H4 (cell line): ENCODE measurements around the gene CDC45. TPM values are rescaled to one million over a fixed set of nuclear protein-coding genes. Genes with fewer than 3 reads are reported as not detected.

Experiments used
- DNase-seq: peaks from one replicate; pipeline ENCODE4 v3.0.0-alpha.2; 2015; ENCODE audit warnings: low spot score
- total RNA-seq: library from RNA; depleted of rRNA; stranded (reverse); fragments of >200 nt; shearing (Covaris generic); gene quantifications from 2 replicates; pipeline ENCODE4 v1.2.3, GENCODE V29; 2014

Gene CDC45
- total RNA-seq, 1 experiment from 2014 or later = 49.1 TPM

DNA sequence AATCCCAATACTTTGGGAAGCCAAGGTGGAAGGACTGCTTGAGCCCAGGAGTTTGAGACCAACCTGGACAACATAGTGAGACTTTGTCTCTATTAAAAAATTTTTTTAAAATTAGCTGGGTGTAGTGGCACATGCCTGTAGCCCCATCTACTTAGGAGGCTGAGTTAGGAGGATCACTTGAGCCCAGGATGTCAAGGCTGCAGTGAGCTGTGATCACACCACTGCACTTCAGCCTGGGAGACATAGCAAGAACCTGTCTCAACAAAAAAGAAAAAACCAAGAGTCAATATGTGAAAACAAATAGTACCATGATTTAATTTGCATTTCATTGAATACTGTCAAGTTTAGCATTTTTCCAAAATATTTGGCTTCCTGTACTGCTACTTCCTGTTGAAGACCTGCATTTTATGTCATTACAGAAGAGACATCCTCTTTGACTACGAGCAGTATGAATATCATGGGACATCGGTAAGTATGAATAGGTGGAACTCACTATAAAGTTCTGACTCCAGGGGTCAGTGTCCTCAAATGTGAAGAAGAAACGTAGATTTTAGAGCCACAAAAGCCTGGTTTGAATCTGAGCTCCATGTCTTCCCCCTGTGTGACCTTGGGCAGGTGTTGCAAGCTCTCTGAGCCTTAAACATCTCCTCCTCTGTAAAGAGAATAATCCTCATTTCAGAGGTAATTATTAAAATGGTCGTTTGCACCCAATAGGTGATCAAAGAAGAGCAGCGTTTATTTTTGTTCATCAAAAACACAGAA, 16.0 kb downstream of the CDC45 start:
- DNase-seq = no peak

DNA sequence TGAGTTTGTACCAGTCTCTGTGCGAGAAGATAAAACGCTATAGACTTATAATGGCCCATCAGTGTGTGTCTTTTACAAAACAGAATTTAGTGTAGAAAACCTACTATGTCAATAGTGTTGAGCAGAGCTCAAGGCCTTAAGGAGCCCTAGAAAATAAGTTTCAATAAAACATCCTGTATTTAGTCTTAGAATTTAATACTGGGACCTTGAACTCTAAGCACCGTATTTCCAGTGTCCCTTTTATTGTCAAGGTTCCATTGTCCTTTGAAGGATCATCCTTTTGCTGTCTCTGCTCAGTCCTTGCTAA, 16.6 kb downstream of the CDC45 start:
- no peak for DNase-seq

DNA sequence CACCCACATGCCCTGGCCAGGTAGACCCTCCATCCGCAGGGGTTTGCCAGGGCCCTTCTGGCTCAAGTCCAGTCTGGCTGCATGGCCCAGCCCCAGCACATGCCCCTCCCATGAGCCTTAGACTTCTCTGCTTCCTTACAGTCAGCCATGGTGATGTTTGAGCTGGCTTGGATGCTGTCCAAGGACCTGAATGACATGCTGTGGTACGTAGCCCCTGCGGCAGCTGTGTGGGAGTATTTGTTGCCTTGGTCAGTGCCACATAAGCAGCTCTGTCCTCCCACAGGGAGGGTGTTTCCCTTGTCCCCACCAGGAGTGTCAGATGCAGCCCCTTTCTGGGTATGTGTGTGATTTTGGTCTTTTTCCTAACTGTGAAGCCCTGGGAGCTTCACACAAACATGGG, 17.5 kb downstream of the CDC45 start:
- peak; percentile 16 for DNase-seq

DNA sequence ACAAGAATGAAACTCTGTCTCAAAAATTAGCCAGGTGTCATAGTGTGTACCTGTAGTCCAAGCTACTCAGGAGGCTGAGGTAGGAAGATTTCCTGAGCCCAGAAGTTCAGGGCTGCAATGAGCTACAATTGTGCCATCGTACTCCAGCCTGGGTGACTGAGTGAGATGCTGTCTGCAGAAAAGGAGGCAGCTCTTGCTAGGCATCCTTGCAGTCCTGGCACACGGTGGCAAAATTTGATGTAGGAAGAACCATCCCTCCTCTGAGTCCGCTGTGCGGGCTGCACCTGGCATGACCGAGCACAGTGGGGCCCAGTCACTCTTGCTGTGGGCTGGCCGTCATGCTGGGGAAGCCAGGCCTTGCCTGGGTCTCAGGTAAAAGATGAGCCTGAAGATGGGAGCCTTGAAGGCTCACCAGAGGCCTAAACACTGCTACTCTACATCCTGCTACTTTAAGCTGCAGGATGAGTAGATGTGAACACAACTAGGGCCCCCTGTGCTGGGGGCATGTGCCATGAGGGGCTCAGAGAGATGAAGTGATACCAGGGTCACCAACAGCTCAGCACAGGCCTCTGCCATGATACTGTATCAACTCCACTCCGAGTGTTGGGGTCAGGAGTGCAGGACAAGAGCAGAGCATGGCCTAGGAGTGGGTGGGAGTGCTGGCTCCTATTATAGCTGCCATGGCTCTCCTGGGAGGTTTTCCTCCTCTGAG, 18.6 kb downstream of the CDC45 start:
- DNase-seq = no peak

DNA sequence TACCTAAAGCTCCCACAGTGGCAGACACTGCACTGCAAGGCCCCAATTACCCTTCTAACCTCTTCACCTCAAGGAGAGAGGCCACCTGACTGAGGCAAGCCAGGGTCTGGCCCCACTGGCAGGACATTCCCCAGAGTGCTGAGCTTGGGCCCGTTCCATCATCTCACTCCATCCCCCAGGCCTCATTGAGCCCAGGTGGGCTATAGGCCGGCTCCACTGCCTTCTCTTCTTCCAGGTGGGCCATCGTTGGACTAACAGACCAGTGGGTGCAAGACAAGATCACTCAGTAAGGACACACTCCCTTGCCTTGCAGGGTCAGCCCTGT, 19.1 kb downstream of the CDC45 start:
- no peak for DNase-seq

DNA sequence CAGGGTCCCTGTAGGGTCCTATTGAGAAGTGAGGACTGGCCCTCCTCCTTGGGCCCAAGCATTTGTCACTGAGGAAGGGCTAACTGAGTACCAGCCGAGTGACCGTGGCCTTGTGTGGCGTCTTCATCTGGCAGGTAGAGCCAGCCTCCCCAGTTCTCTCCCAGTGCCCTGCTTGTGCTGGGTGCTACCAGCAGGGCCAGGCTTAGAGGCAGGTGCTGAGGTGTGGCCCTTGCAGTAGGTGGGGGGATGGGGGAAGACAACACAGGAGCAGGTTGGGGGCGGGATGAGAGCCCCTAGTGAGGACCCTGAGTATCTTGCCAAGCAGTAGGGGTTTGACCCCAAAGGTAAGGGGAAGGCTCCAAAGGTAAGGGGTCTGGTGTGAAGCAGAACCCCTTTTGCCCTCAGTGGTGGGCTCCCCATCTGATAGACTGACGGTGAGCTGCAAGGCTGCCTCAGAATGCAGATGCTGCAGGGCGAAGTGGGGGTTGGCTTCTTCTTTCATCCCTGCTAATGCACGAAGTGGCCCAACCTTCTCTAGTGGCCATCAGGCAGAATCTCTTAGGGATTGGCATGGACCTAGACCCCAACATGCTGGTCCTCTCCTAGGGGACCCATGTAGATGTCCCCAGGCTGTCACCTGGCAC, 19.6 kb downstream of the CDC45 start:
- DNase-seq = no peak

DNA sequence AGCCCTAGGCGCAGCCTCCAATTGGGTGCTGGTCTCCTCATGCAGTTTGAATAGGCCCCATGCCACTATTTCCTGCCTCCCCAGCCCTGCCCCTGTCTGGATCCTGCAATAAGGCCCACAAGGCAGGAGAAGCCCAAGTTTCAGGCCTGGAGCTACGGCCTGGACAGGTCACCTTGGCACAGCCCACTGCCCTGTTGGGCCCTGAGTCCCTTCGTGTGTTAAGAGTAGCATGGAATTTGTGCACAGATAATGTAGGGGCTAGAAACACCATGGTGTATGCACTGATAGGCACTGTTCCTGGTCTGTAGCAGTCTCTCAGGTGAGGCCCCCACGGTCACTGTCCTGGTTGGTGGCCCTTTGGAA, 20.1 kb downstream of the CDC45 start:
- no peak for DNase-seq

DNA sequence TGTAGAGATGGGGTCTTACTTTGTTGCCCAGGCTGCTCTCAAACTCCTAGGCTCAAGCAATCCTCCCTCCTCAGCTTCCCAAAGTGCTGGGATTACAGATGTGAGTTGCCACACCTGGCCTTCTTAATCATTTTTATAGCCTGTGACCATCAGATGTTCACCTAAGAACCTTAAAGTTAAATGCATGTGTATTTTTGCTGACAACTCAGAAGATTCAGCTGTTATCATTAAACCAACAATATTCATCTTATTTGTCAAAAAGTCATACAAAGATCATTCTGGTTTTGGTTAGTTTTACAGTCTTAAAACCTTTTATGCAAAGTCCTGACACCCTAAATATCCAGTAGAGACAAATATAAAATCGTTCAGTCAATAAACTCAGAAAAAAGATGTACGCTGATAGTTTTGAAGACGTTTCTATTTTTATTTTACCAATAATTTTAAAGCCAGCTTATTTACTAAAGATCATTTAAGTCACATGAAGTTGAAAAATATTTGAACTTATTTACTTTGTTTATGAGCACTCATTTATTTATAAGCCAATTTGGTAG, 22.3 kb downstream of the CDC45 start:
- DNase-seq = no peak

DNA sequence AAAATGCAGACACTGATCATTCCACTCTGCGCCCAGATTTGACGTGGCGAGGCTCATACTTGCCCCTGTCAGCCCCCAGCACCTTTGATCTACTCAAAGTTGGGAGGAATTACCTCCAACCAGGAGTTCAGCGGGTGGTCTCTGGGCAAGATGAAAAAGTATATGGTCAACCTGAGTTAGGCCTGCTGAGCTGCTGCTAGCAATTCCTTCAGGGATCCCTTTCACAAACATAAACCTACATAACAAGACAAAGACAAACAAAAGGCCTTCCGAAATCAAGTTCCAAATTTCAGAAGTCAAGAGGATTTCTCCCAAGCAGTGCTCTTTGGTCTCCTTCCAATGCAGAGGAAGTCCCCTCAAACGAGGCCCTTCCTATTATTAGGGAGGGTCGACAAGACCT, 23.6 kb downstream of the CDC45 start:
- no peak for DNase-seq

DNA sequence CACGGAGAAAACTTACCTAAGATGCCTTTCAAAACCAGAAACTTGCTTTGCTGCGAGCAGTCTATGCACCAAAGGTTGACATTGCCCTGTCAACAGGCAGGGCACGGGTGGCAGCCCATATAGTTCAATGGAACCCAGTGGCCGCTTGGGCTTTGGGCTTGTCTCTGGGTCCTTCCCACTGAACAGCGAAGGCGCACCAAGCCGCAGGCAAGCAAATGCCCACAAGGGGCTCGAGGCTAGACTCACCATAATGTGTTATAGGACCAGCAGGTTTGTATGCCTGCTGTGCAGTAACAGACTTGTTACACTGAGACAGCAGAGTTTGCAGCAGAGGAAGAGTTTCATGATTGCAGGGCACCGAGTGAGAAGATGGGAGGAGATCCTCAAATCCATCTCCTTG, 24.1 kb downstream of the CDC45 start:
- no peak for DNase-seq

DNA sequence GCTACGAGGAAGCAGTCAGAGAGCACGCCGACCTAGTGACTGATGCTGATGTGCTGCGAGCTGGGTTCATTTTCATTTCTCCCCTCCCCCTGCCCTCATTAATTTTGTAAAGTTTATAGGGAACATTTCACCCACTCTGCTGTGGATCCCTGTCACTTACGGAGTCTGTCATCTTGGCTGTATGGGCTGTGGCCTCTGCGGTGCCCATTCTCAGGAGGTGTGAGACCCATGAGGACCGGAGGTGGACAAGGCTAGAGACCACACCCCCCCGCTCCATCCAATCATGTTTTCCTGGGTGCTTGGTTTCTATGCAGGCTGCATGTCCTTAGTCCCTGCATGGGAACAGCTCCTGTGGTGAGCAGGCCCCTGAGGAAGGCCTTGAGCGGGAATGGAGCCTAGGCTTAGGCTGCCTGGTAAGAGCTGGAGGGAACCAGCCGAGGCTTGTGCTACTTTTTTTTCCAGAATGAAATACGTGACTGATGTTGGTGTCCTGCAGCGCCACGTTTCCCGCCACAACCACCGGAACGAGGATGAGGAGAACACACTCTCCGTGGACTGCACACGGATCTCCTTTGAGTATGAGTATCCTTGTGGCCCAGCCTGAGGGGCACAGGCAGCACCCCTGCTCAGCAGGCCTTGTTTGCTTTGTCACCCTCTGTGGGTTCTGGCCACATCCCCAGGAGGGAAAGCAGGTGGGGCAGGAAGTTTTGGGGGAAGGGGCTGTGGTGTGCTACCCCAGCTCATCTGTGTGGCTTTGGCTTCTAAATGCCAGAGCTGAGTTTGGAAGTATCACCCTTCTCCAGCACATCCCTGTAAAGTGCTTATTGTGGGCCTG, 25.4 kb downstream of the CDC45 start:
- DNase-seq = no peak

DNA sequence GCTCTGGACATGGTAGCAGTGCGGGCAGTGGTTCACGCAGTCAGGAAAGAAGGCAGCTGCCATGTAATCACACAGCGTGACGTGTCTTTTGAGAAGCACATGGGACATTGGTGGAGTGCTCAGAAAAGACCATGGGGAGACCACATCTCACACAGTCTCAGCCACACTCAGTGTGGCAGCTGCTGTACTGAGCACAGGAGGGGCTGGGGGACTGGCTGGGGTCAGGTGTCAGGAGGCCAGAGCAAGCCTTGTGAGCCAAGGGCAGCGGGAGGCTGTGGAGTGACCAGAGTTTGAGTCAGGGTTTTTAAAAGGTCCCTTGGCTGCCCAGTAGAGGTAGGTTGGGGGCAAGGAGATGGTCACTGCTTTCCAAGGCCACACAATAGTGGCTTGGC, 26.0 kb downstream of the CDC45 start:
- DNase-seq = no peak

DNA sequence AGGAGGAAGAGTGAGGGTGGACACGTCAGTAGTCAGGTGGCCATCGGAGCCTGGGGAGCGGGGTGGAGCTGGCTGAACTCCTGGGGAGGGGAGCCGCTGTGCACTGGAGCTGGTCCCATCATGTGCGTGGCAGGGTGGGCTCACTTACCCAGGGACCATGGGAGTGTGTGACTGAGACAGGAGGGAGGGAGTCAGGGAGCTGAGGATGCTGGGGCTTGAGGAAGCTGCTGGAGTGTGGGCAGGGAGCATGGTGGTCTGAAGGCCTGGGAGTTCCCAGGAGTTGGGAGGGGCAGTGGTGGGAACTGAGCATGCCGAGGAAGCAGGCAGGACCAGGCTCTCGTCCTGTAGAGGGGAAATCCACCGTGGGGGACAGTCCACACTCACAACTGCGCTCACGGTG, 26.5 kb downstream of the CDC45 start:
- DNase-seq = no peak

DNA sequence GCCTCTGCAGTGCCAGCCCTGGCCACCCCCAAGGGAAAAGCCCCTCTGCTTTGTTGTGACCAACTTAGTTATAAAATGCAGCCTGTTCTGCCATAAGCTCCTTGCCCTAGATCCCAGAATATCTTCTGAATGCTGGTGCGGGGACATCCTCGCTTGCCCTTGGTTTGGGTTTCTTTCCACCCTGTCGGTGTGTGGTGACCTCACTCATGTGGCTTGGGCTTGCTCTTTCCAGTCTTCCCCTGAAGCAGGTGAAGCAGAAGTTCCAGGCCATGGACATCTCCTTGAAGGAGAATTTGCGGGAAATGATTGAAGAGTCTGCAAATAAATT, 27.8 kb downstream of the CDC45 start:
- no peak for DNase-seq

DNA sequence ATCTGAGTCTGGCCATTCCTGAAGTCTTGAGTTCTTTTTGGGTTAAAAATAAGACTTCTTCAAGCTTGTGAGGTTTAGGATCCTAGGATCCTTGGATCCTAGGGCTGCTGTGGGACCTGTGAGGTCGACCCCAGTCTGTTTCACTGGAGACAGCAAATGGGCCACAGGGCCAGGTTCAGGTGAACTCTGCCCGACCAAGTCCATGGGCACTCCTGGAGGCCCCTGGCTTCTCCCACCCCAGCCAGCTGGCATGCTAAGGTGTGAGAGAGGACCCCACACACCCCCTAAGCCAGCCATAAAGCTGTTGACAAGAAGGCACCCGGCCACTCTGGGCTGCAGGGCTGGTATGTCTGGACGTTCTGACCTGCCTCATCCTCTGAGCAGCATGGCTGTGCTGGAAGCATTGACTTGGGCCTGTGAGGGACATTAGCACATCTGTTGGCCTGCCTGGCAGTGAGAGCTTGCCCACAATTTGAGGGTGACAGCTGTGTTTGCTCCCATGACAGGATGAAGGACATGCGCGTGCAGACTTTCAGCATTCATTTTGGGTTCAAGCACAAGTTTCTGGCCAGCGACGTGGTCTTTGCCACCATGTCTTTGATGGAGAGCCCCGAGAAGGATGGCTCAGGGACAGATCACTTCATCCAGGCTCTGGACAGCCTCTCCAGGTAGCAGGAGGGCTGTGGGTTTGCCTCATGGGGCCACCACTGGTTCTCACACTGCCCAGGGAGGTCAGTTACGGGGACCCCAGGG, 28.5 kb downstream of the CDC45 start:
- no peak for DNase-seq

DNA sequence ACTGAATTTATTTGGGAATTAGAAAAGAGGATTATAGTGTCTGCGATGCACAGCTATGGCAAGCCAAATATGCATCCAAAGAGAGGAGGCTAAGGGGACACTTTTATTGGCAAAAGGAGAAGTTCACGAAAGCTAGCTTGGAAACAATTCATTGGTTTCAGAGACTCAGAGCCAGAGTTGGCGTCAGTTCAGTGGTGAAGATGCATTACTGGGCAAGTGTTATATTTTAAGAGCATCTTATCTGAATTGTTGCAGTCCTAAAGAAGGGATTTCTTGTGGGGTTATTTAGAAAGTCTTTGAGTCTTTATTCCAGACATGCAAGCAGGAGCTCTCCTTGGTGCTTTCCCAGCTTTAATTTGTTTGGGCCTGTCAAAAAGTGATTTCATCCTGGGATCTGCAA, 29.5 kb downstream of the CDC45 start:
- no peak for DNase-seq

DNA sequence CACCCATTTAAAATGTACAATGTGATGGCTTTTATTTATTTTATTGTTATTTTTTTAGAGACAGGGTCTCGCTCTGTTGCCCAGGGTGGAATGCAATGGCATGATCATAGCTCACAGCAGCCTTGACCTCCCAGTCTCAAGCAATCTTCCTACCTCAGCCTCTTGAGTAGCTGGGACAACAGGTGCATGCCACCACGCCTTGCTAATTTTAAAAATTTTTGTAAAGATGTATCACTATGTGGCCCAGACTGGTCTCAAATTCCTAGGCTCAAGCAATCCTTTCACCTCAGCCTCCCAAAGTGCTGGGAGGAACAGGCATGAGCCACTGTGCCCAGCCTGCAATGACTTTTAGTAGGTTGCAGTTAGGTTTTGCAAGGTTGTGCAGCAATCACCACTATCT, 30.2 kb downstream of the CDC45 start:
- DNase-seq = no peak

DNA sequence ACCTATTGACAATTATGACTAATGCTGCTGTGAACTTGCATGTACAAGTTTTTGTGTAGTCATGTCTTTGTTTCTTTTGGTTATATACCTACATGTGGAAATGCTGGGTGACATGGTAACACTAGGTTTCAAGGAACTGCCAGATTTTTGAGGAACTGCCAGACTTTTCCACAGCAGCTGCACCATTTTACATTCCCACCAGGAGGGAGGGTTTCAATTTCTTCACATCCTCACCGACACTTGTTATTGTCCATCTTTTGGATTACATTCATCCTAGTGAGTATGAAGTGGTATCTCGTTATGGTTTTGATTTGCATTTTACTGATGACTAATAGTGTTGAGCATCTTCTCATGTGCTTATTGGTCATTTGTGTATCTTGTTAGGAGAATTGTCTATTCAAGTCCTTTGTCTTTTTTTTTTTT, 31.2 kb downstream of the CDC45 start:
- no peak for DNase-seq

DNA sequence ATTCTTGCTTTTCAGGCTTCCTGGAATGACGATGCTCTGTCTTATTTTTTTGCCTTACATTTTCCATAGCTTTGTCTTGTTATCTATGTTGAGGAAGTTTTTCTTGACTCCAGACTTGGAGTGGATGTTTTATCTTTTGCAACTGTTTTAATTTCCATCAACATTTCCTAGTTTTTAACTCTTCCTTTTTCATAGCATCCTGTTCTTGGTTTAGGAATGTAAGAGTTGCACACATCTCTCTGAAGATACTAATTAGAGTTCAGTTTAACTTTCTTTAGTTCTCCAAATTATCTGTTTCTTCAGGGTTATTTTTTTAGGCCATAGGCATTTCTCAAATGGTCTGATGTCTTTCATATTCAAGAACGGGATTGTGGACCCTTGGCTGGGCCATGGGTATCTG, 34.1 kb downstream of the CDC45 start:
- no peak for DNase-seq

DNA sequence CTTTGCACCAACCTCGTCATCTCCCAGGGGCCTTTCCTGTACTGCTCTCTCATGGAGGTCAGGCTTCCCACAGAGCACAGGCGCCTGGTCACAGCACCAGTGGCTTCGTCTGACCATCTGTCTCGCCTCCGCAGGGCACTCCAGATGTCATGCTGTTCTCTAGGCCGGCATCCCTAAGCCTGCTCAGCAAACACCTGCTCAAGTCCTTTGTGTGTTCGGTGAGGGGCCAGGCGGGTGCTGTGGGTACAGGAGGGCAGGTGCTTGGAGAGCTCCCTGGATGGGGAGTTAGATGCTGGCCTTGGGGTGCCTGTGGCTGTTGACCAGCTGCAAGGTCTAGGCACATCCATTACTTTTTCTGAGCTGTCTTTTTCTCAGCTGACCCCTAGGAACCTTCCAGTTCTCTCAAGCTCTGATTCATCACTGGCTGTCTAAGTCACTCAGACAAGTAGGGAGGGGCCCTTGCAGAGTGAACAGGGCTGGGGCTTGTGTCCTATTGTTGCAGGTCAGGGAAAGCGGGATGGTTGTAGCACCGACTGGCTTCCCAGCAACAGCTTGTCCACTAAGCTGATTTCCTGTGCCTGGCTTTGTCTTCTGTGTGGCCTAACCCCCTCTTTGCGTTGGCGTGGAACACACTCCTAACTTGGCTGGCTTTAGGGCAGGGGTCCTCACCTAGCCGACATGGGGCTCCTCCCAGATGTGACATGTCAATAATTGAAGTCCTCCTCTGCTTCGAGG, 35.3 kb downstream of the CDC45 start:
- no peak for DNase-seq
